WTC11 (cell line): Measurements from ENCODE around the gene HTR5A. TPM values are rescaled to one million over a fixed set of nuclear protein-coding genes. Genes with fewer than 3 reads are reported as not detected.

ENCODE experiments used
- ATAC-seq: fragments of 200-7000 bp; cut with Tn5 transposase; 2 replicates; pipeline ENCODE4 v1.10.0; 2021; ENCODE audit warnings: mild to moderate bottlenecking, moderate library complexity
- CTCF ChIA-PET: fragments of 300-600 bp; sonication (Branson Sonifier 250); formaldehyde crosslinking; loops from one replicate; lab custom pipeline; 2021; ENCODE audit warnings: antibody characterized with exemption; lab: Charles Lee
- POLR2A ChIA-PET: fragments of 350-600 bp; sonication (Branson Sonifier 250); formaldehyde crosslinking; loops from one replicate; lab custom pipeline; 2021; ENCODE audit warnings: antibody characterized with exemption; lab: Charles Lee
- DNase-seq: peaks from one replicate; pipeline ENCODE4 v3.0.0; 2021; ENCODE audit warnings: low spot score
- H3K27ac Mint-ChIP-seq: 2 replicates; pipeline ENCODE4 v1.8.0; 2021; ENCODE audit warnings: mixed read lengths
- H3K27me3 Mint-ChIP-seq: 2 replicates; pipeline ENCODE4 v1.8.0; 2021; ENCODE audit warnings: low read depth, mild to moderate bottlenecking, moderate library complexity, mixed read lengths
- H3K36me3 Mint-ChIP-seq: 2 replicates; pipeline ENCODE4 v1.8.0; 2021; ENCODE audit warnings: mixed read lengths
- H3K4me1 Mint-ChIP-seq: 2 replicates; pipeline ENCODE4 v1.8.0; 2022; ENCODE audit warnings: mixed read lengths
- H3K4me3 Mint-ChIP-seq: 2 replicates; pipeline ENCODE4 v1.8.0; 2021; ENCODE audit warnings: mild to moderate bottlenecking, moderate library complexity, mixed read lengths
- H3K9me3 Mint-ChIP-seq: 2 replicates; pipeline ENCODE4 v1.8.0; 2021; ENCODE audit warnings: mixed read lengths
- EMX1 ChIP-seq: fragments of 250-450 bp; sonication (Bioruptor Pico); IDR thresholded peaks from 2 replicates; pipeline ENCODE4 v1.8.0; 2021; ENCODE audit warnings: mild to moderate bottlenecking
- OVOL2 ChIP-seq: fragments of 250-450 bp; sonication (Bioruptor Pico); IDR thresholded peaks from 2 replicates; pipeline ENCODE4 v1.9.0; 2021; ENCODE audit warnings: mild to moderate bottlenecking, borderline replicate concordance
- RELA ChIP-seq: sonication (generic); formaldehyde crosslinking; IDR thresholded peaks from 2 replicates; pipeline ENCODE4 v1.8.1; 2022; ENCODE audit warnings: missing genetic modification reagents, mild to moderate bottlenecking, borderline replicate concordance
- USF2 ChIP-seq: sonication (generic); formaldehyde crosslinking; IDR thresholded peaks from 2 replicates; pipeline ENCODE4 v1.8.1; 2023; ENCODE audit warnings: mild to moderate bottlenecking, missing genetic modification reagents, moderate library complexity
- ZNF219 ChIP-seq: sonication (generic); formaldehyde crosslinking; IDR thresholded peaks from 2 replicates; pipeline ENCODE4 v1.8.0; 2023; ENCODE audit warnings: missing genetic modification reagents, mild to moderate bottlenecking, borderline replicate concordance
- total RNA-seq: library from RNA; stranded (reverse); gene quantifications from 3 replicates; pipeline ENCODE4 v1.2.3, GENCODE V29; 2021
- TF ChIP-seq, protein P1 (sequence below): sonication (generic); formaldehyde crosslinking; IDR thresholded peaks from 2 replicates; pipeline ENCODE4 v1.8.0; 2022; ENCODE audit warnings: mild to moderate bottlenecking, missing genetic modification reagents
- TF ChIP-seq, protein P2 (sequence below): fragments of 250-450 bp; sonication (Bioruptor Pico); IDR thresholded peaks from 2 replicates; pipeline ENCODE4 v1.9.0; 2021; ENCODE audit warnings: mild to moderate bottlenecking

The HTR5A gene
- total RNA-seq, 1 experiment from 2014 or later = not detected

- TF ChIP-seq, protein P1, sequence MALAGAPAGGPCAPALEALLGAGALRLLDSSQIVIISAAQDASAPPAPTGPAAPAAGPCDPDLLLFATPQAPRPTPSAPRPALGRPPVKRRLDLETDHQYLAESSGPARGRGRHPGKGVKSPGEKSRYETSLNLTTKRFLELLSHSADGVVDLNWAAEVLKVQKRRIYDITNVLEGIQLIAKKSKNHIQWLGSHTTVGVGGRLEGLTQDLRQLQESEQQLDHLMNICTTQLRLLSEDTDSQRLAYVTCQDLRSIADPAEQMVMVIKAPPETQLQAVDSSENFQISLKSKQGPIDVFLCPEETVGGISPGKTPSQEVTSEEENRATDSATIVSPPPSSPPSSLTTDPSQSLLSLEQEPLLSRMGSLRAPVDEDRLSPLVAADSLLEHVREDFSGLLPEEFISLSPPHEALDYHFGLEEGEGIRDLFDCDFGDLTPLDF = no peak
Measured at GRCh38 chr7:155132431-155132830, 62.3 kb downstream of the HTR5A start (continued).

- peaks cover 10% of the 10 kb centered on the region for H3K9me3 Mint-ChIP-seq
- no peak for DNase-seq
- H3K4me1 Mint-ChIP-seq = no peaks in the 10 kb centered on the region
Measured at GRCh38 chr7:155136619-155137243, 66.6 kb downstream of the HTR5A start.

More at GRCh38 chr7:155136619-155137243, 66.6 kb downstream of the HTR5A start:
- no peak overlapping the region for H3K27ac Mint-ChIP-seq
- no peak for TF ChIP-seq USF2 (CRISPR knock-in tag)
- TF ChIP-seq EMX1 (CRISPR knock-in tag) = no peak
- TF ChIP-seq ZNF219 (CRISPR knock-in tag) = no peak
- TF ChIP-seq, protein P2, sequence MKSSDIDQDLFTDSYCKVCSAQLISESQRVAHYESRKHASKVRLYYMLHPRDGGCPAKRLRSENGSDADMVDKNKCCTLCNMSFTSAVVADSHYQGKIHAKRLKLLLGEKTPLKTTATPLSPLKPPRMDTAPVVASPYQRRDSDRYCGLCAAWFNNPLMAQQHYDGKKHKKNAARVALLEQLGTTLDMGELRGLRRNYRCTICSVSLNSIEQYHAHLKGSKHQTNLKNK (CRISPR knock-in tag) = no peak
- no peak for TF ChIP-seq OVOL2 (CRISPR knock-in tag)
- no peak for TF ChIP-seq RELA
- H3K4me3 Mint-ChIP-seq = no peak overlapping the region
- CTCF ChIA-PET = no interaction called here
- POLR2A ChIA-PET = no interaction called here
- H3K27me3 Mint-ChIP-seq = no peaks in the 10 kb centered on the region; the same call in 1 of the 2 replicates
- H3K36me3 Mint-ChIP-seq = no peaks in the 10 kb centered on the region
- ATAC-seq = no peak

Other genes with a start within 250 kb of the HTR5A start
- gene PAXIP1, start 67.2 kb upstream of the HTR5A start, total RNA-seq = 29.4 to 34.1 TPM (median 32.6 TPM) in 3 replicates
- gene INSIG1, start 227.6 kb downstream of the HTR5A start, total RNA-seq = 32.3 to 41.2 TPM (median 40.1 TPM) in 3 replicates